ENCODE results near the gene WNT9A.

DNA sequence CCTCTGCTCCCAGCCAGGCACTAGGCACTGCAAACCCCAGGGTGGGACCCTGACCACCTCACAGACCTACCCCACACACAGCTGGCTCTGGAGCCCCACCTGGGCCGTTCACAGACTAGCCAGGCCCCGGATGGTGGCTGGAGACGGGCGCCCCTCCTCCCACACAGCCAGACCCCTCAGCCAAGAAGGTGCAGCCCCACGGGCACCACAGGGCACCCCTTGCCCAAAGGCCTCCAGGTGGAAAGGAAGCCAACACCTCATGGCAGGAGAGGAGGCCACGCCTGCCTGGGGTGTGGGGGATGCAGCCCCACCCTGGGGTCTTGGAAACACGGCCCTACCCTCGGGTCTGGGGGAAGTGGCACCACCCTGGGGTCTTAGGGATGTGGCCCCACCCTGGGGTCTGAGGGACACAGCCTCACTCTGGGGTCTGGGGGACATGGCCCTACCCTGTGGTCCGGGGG, 44.6 kb downstream of the WNT9A start:
- TF ChIP-seq ISL1 (CRISPR knock-in tag; IDR thresholded peaks at IDR 0.05) (no peak), BACH2 (CRISPR knock-in tag; IDR thresholded peaks at IDR 0.05; ENCODE audit: borderline replicate concordance) (no peak), OSR1 (CRISPR knock-in tag; IDR thresholded peaks at IDR 0.05) (no peak), TOX (CRISPR knock-in tag; IDR thresholded peaks at IDR 0.05; ENCODE audit: borderline replicate concordance) (no peak), RARB (CRISPR knock-in tag; IDR thresholded peaks at IDR 0.05) (no peak), ZFP30 (CRISPR knock-in tag; IDR thresholded peaks at IDR 0.05) (no peak), CSDC2 (CRISPR knock-in tag; IDR thresholded peaks at IDR 0.05) (no peak), ARNTL (CRISPR knock-in tag; IDR thresholded peaks at IDR 0.05; ENCODE audit: borderline replicate concordance, low read depth) (no peak), ZFP3 (CRISPR knock-in tag; IDR thresholded peaks at IDR 0.05) (no peak), SNAI2 (CRISPR knock-in tag; IDR thresholded peaks at IDR 0.05) (no peak), TCF4 (CRISPR knock-in tag; IDR thresholded peaks at IDR 0.05; ENCODE audit: borderline replicate concordance) (no peak)
- TF ChIP-seq, protein P1, sequence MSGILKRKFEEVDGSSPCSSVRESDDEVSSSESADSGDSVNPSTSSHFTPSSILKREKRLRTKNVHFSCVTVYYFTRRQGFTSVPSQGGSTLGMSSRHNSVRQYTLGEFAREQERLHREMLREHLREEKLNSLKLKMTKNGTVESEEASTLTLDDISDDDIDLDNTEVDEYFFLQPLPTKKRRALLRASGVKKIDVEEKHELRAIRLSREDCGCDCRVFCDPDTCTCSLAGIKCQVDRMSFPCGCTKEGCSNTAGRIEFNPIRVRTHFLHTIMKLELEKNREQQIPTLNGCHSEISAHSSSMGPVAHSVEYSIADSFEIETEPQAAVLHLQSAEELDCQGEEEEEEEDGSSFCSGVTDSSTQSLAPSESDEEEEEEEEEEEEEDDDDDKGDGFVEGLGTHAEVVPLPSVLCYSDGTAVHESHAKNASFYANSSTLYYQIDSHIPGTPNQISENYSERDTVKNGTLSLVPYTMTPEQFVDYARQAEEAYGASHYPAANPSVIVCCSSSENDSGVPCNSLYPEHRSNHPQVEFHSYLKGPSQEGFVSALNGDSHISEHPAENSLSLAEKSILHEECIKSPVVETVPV (CRISPR knock-in tag; IDR thresholded peaks at IDR 0.05), result no peak
- TF ChIP-seq, protein P2, sequence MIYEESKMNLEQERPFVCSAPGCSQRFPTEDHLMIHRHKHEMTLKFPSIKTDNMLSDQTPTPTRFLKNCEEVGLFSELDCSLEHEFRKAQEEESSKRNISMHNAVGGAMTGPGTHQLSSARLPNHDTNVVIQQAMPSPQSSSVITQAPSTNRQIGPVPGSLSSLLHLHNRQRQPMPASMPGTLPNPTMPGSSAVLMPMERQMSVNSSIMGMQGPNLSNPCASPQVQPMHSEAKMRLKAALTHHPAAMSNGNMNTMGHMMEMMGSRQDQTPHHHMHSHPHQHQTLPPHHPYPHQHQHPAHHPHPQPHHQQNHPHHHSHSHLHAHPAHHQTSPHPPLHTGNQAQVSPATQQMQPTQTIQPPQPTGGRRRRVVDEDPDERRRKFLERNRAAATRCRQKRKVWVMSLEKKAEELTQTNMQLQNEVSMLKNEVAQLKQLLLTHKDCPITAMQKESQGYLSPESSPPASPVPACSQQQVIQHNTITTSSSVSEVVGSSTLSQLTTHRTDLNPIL (CRISPR knock-in tag; IDR thresholded peaks at IDR 0.05; ENCODE audit: low read depth), result no peak
